Astrocyte (in vitro differentiated cells and primary cell): ENCODE measurements around the gene FZD10.

Source experiments
- EZH2 ChIP-seq: IDR thresholded peaks from 2 replicates; pipeline ENCODE4 v1.6.1; 2012; ENCODE audit warnings: mild to moderate bottlenecking, low read length, inconsistent platforms; ENCODE audit not compliant: insufficient read depth
- TF ChIP-seq, protein P1 (sequence below): IDR thresholded peaks from 2 replicates; pipeline ENCODE4 v1.5.1; 2011; ENCODE audit warnings: low read depth, mild to moderate bottlenecking, inconsistent platforms, low read length, moderate library complexity; ENCODE audit not compliant: insufficient read depth

DNA sequence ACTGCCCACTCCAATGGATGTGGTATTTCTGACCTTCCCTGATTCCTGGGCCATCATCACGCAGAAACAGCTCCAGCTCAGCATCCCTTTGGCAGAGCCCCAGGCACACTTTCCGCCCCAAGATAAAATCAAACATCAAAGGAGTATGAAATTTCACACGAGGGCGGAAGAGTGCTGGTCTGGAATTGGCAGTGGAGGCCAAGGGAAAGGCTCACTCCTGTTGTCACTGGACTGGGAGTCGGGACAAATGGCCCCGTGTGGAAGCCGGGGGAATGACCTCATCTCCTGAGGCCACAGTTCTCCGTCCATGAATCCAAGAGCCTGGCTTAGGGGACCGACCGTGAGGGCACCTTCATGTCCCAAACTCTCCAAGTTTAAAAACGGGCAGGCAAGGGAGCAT lies 40.9 kb downstream of the FZD10 start:
- TF ChIP-seq, protein P1, sequence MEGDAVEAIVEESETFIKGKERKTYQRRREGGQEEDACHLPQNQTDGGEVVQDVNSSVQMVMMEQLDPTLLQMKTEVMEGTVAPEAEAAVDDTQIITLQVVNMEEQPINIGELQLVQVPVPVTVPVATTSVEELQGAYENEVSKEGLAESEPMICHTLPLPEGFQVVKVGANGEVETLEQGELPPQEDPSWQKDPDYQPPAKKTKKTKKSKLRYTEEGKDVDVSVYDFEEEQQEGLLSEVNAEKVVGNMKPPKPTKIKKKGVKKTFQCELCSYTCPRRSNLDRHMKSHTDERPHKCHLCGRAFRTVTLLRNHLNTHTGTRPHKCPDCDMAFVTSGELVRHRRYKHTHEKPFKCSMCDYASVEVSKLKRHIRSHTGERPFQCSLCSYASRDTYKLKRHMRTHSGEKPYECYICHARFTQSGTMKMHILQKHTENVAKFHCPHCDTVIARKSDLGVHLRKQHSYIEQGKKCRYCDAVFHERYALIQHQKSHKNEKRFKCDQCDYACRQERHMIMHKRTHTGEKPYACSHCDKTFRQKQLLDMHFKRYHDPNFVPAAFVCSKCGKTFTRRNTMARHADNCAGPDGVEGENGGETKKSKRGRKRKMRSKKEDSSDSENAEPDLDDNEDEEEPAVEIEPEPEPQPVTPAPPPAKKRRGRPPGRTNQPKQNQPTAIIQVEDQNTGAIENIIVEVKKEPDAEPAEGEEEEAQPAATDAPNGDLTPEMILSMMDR: no peak
- TF ChIP-seq EZH2: no peak
